HEK293T (cell line): ENCODE measurements around the gene EXOC3L2.

Experiments used
- CTCF ChIA-PET: fragments of 350-600 bp; formaldehyde crosslinking; extraction: SDS; loops from one replicate; lab custom pipeline; 2021; ENCODE audit warnings: antibody characterized with exemption, inconsistent platforms; lab: Yijun Ruan, JAX
- POLR2A ChIA-PET: fragments of 350-600 bp; formaldehyde crosslinking; extraction: SDS; loops from one replicate; lab custom pipeline; 2020; ENCODE audit warnings: antibody characterized with exemption, inconsistent platforms; lab: Yijun Ruan, JAX
- DNase-seq: peaks from one replicate; pipeline ENCODE4 v3.0.0; 2012; ENCODE audit warnings: mixed read lengths; ENCODE audit errors: extremely low spot score
- ARNT ChIP-seq: fragments of 450-650 bp; IDR thresholded peaks from 2 replicates; pipeline ENCODE4 v1.6.1; 2017; ENCODE audit warnings: mild to moderate bottlenecking
- BHLHE40 ChIP-seq: fragments of 450-650 bp; IDR thresholded peaks from 2 replicates; pipeline ENCODE4 v1.6.1; 2016; ENCODE audit warnings: mild to moderate bottlenecking, moderate library complexity, borderline replicate concordance
- CTBP1 ChIP-seq: fragments of 450-650 bp; IDR thresholded peaks from 2 replicates; pipeline ENCODE4 v1.6.1; 2016; ENCODE audit warnings: borderline replicate concordance
- ELF4 ChIP-seq: fragments of 450-650 bp; IDR thresholded peaks from 2 replicates; pipeline ENCODE4 v1.6.1; 2017; ENCODE audit warnings: antibody characterized with exemption
- FOXA1 ChIP-seq: fragments of 450-650 bp; IDR thresholded peaks from 2 replicates; pipeline ENCODE4 v1.6.1; 2016; ENCODE audit warnings: mild to moderate bottlenecking
- FOXK2 ChIP-seq: fragments of 450-650 bp; IDR thresholded peaks from 2 replicates; pipeline ENCODE4 v1.6.1; 2016; ENCODE audit warnings: mild to moderate bottlenecking
- FOXM1 ChIP-seq: fragments of 450-650 bp; IDR thresholded peaks from 2 replicates; pipeline ENCODE4 v1.6.1; 2017; ENCODE audit warnings: mild to moderate bottlenecking, borderline replicate concordance
- HDGF ChIP-seq: fragments of 450-650 bp; IDR thresholded peaks from 2 replicates; pipeline ENCODE4 v1.6.1; 2017; ENCODE audit warnings: antibody characterized with exemption, borderline replicate concordance
- L3MBTL2 ChIP-seq: fragments of 450-650 bp; conservative IDR thresholded peaks from 2 replicates; pipeline ENCODE4 v1.6.1; 2016; ENCODE audit warnings: mild to moderate bottlenecking
- LEF1 ChIP-seq: fragments of 450-650 bp; IDR thresholded peaks from 2 replicates; pipeline ENCODE4 v1.6.1; 2017; ENCODE audit warnings: mild to moderate bottlenecking, borderline replicate concordance
- NFRKB ChIP-seq: fragments of 450-650 bp; IDR thresholded peaks from 2 replicates; pipeline ENCODE4 v1.6.1; 2016; ENCODE audit warnings: mild to moderate bottlenecking, moderate library complexity
- SP1 ChIP-seq: fragments of 450-650 bp; IDR thresholded peaks from 2 replicates; pipeline ENCODE4 v1.6.1; 2017
- SUZ12 ChIP-seq: fragments of 450-650 bp; IDR thresholded peaks from 2 replicates; pipeline ENCODE4 v1.6.1; 2016; ENCODE audit warnings: mild to moderate bottlenecking
- TARDBP ChIP-seq: fragments of 450-650 bp; IDR thresholded peaks from 2 replicates; pipeline ENCODE4 v1.6.1; 2016
- ZNF384 ChIP-seq: fragments of 450-650 bp; IDR thresholded peaks from 2 replicates; pipeline ENCODE4 v1.6.1; 2016
- TF ChIP-seq, protein P1 (sequence below): fragments of 450-650 bp; IDR thresholded peaks from 2 replicates; pipeline ENCODE4 v1.6.1; 2016

EXOC3L2 gene

DNA sequence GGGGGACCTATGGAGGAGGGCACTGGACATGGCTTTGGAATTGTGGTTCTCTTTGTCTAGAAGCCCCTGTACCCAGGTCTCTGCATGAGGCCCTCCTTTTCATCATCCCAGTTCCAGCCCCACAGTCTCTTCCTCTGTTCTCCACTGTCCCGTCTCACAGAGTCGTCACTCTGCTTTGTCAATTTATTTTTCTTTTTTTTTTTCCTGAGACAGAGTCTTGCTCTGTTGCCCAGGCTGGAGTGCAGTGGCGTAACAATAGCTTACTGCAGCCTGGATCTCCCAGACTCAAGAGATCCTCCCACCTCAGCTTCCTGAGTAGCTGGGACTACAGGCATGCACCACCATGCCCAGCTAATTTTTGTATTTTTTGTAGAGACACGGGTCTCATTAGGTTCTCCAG is 619 bp upstream of the EXOC3L2 start:
- no peak for TF ChIP-seq ARNT
- TF ChIP-seq NFRKB = no peak
- no peak for TF ChIP-seq CTBP1
- no peak for TF ChIP-seq L3MBTL2
- TF ChIP-seq, protein P1, sequence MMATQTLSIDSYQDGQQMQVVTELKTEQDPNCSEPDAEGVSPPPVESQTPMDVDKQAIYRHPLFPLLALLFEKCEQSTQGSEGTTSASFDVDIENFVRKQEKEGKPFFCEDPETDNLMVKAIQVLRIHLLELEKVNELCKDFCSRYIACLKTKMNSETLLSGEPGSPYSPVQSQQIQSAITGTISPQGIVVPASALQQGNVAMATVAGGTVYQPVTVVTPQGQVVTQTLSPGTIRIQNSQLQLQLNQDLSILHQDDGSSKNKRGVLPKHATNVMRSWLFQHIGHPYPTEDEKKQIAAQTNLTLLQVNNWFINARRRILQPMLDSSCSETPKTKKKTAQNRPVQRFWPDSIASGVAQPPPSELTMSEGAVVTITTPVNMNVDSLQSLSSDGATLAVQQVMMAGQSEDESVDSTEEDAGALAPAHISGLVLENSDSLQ = no peak
- no peak for TF ChIP-seq FOXA1
- no peak for TF ChIP-seq BHLHE40
- TF ChIP-seq FOXK2 = no peak
- TF ChIP-seq TARDBP = no peak
- no peak for TF ChIP-seq ZNF384
- no peak for TF ChIP-seq LEF1
- no peak for TF ChIP-seq ELF4
- TF ChIP-seq SUZ12 = no peak
- no peak for TF ChIP-seq FOXM1
- TF ChIP-seq HDGF = no peak
- TF ChIP-seq SP1 = no peak
- no peak for DNase-seq
- CTCF ChIA-PET = no interaction called here
- POLR2A ChIA-PET = no interaction called here

GRCh38 chr19:45244133-45244794 is 943 bp downstream of the EXOC3L2 start:
- DNase-seq = no peak
- CTCF ChIA-PET = no interaction called here
- TF ChIP-seq ELF4 = no peak
- TF ChIP-seq FOXA1 = no peak
- TF ChIP-seq, protein P1 = no peak
- TF ChIP-seq L3MBTL2 = no peak
- TF ChIP-seq FOXM1 = no peak
- no peak for TF ChIP-seq SUZ12
- TF ChIP-seq BHLHE40 = no peak
- no peak for TF ChIP-seq ZNF384
- TF ChIP-seq FOXK2 = no peak
- POLR2A ChIA-PET = no interaction called here

DNA sequence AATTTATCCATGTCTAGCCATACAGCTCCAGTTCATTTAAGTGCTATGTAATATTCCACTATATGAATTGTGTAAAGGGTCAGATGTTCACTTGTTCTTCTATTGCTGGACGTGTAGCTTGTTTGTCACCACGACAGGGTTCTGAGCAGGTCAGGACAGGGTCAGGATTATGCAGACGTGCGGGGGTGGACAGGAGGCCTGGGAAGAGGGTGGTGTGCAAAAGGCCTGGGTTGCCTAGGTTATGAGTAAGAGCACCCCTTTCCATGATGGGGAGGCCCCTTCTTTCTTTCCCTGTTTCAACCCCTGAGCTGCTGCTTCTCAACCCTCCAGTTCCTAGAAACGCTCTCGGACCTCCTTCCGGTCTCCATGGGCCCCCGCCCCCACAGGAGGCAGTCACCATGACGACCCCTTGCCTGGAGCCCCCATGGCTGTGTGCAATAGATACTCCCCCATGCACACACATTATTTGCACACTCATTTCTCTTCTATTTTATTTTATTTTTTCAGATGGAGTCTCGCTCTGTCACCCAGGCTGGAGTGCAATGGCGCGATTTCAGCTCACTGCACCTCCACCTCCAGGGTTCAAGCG is 2.0 kb downstream of the EXOC3L2 start:
- TF ChIP-seq, protein P1 = no peak
- TF ChIP-seq ELF4 = no peak
- TF ChIP-seq LEF1 = no peak
- TF ChIP-seq BHLHE40 = no peak
- ChIA-PET CTCF (no interaction called here), POLR2A (no interaction called here)
- no peak for DNase-seq

GRCh38 chr19:45238556-45238955 is 6.7 kb downstream of the EXOC3L2 start:
- CTCF ChIA-PET = interaction anchor here (1.2 kb wide), 1 partner anchor 10 kb away, joined by 5 read pairs; no protein-coding TSS in a partner anchor
- DNase-seq = no peak
- TF ChIP-seq, protein P1 = no peak
- TF ChIP-seq ZNF384 (no peak), ARNT (no peak), HDGF (no peak), BHLHE40 (no peak), CTBP1 (no peak), TARDBP (no peak), SP1 (no peak), FOXA1 (no peak), FOXK2 (no peak), ELF4 (no peak)
- POLR2A ChIA-PET = interaction anchor here (1.0 kb wide), 1 partner anchor 200 kb away, joined by 3 read pairs; the partner anchor contains the start of gene CLASRP

DNA sequence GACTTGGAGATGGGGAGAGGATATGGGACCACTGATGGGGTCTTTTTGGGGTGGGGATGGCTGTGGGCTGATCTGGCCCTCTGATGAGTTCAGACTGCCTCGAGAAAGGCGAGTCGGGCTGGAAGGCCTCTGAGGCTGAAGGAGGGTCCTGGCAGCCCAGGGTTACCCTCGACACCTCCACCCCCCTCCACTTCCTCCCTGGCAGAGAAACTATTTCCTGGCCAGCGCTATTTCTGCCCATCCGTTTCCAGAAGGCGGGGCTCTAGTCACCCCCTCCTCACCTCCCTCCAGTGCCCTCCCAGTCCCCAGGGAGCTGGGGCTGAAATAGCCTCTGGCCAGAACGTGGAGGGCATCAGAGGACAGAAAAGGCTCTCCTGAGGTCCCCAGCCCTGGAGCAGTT is 9.7 kb downstream of the EXOC3L2 start:
- POLR2A ChIA-PET = no interaction called here

More for the DNA sequence above, 9.7 kb downstream of the EXOC3L2 start:
- DNase-seq = no peak
- TF ChIP-seq, protein P1 = no peak
- TF ChIP-seq SUZ12 (no peak), L3MBTL2 (no peak), HDGF (no peak), SP1 (no peak), ZNF384 (no peak), FOXA1 (no peak), FOXM1 (no peak), BHLHE40 (no peak)
- CTCF ChIA-PET = no interaction called here
